Neural progenitor cell (in vitro differentiated cells): Measurements from ENCODE around the gene CD151. TPM values are rescaled to one million over a fixed set of nuclear protein-coding genes. Genes with fewer than 3 reads are reported as not detected.

Experiments used
- DNase-seq: peaks from one replicate; pipeline ENCODE4 v3.0.0-alpha.2; 2016; ENCODE audit warnings: low spot score
- H2AFZ ChIP-seq: fragments of 200-600 bp; sonication (generic); replicated peaks from 2 replicates; pipeline ENCODE4 v1.6.1; 2016; ENCODE audit warnings: antibody characterized with exemption
- H3F3A ChIP-seq: fragments of 200-600 bp; sonication (generic); 2 replicates; pipeline ENCODE4 v1.6.1; 2016; ENCODE audit warnings: antibody characterized with exemption, low read depth
- H3K27ac ChIP-seq: fragments of 200-600 bp; sonication (generic); 2 replicates; pipeline ENCODE4 v1.5.1; 2016; ENCODE audit warnings: mild to moderate bottlenecking
- H3K27me3 ChIP-seq: fragments of 200-600 bp; sonication (generic); 2 replicates; pipeline ENCODE4 v1.6.1; 2016; ENCODE audit warnings: mild to moderate bottlenecking, moderate library complexity
- H3K36me3 ChIP-seq: fragments of 200-600 bp; sonication (generic); 2 replicates; pipeline ENCODE4 v1.5.1; 2016
- H3K4me1 ChIP-seq: fragments of 200-600 bp; sonication (generic); 2 replicates; pipeline ENCODE4 v1.6.1; 2016; ENCODE audit warnings: mixed run types
- H3K4me2 ChIP-seq: fragments of 200-600 bp; sonication (generic); 2 replicates; pipeline ENCODE4 v1.6.1; 2016
- H3K4me3 ChIP-seq: fragments of 200-600 bp; sonication (generic); 2 replicates; pipeline ENCODE4 v1.5.1; 2016
- H3K79me2 ChIP-seq: fragments of 200-600 bp; sonication (generic); 2 replicates; pipeline ENCODE4 v1.6.1; 2016; ENCODE audit warnings: low read depth
- H3K9ac ChIP-seq: fragments of 200-600 bp; sonication (generic); 2 replicates; pipeline ENCODE4 v1.6.1; 2016
- H3K9me3 ChIP-seq: fragments of 200-600 bp; sonication (generic); 2 replicates; pipeline ENCODE4 v1.5.1; 2016; ENCODE audit warnings: low read depth
- H4K20me1 ChIP-seq: fragments of 200-600 bp; sonication (generic); 2 replicates; pipeline ENCODE4 v1.6.1; 2016; ENCODE audit warnings: low read depth
- H3K27ac Mint-ChIP-seq: 3 replicates; pipeline ENCODE4 v1.8.0; 2021; ENCODE audit warnings: mixed read lengths
- H3K27me3 Mint-ChIP-seq: 2 replicates; pipeline ENCODE4 v1.8.0; 2022; ENCODE audit warnings: low read depth, mild to moderate bottlenecking, inconsistent platforms, moderate library complexity, mixed read lengths; ENCODE audit not compliant: insufficient read depth
- H3K36me3 Mint-ChIP-seq: 3 replicates; pipeline ENCODE4 v1.8.0; 2021; ENCODE audit warnings: mixed read lengths
- H3K4me1 Mint-ChIP-seq: 3 replicates; pipeline ENCODE4 v1.8.0; 2021; ENCODE audit warnings: mixed read lengths
- H3K4me3 Mint-ChIP-seq: 3 replicates; pipeline ENCODE4 v1.8.0; 2021; ENCODE audit warnings: mild to moderate bottlenecking, moderate library complexity, mixed read lengths
- H3K9me3 Mint-ChIP-seq: 3 replicates; pipeline ENCODE4 v1.8.0; 2020; ENCODE audit warnings: mixed read lengths
- CTCF ChIP-seq: fragments of 200-600 bp; sonication (generic); IDR thresholded peaks from 2 replicates; pipeline ENCODE4 v1.5.1; 2017; ENCODE audit warnings: antibody characterized with exemption, mild to moderate bottlenecking
- EZH2 ChIP-seq: fragments of 200-600 bp; sonication (generic); IDR thresholded peaks from 2 replicates; pipeline ENCODE4 v1.6.1; 2017; ENCODE audit warnings: antibody characterized with exemption, mild to moderate bottlenecking, moderate library complexity
- EZH2phosphoT487 ChIP-seq: fragments of 200-600 bp; sonication (generic); IDR thresholded peaks from 2 replicates; pipeline ENCODE4 v1.6.1; 2017; ENCODE audit warnings: antibody characterized with exemption
- total RNA-seq: library from RNA; depleted of rRNA; stranded (reverse); fragments of >200 nt; gene quantifications from 2 replicates; pipeline ENCODE4 v1.2.3, GENCODE V29; 2015; ENCODE audit warnings: low replicate concordance

CD151 gene
- total RNA-seq, 1 donor from 2014 or later: 37.4 TPM

GRCh38 chr11:821512-822371 is 11.0 kb upstream of the CD151 start:
- H3K4me1 Mint-ChIP-seq: peaks cover 14% of the 10 kb centered on the region
- Histone ChIP-seq H4K20me1 (peaks cover 48% of the 10 kb centered on the region), H3F3A (peaks cover 19% of the 10 kb centered on the region), H2AFZ (no peak overlapping the region), H3K36me3 (no peaks in the 10 kb centered on the region), H3K4me1 (peaks cover 3% of the 10 kb centered on the region), H3K4me3 (no peak overlapping the region), H3K27ac (no peak overlapping the region), H3K79me2 (peaks cover 9% of the 10 kb centered on the region), H3K4me2 (no peak overlapping the region), H3K9me3 (no peaks in the 10 kb centered on the region), H3K9ac (no peak overlapping the region), H3K27me3 (peaks cover 18% of the 10 kb centered on the region)
- TF ChIP-seq CTCF (no peak), EZH2 (no peak), EZH2phosphoT487 (no peak)
- no peak overlapping the region for H3K27ac Mint-ChIP-seq
- peaks cover 4% of the 10 kb centered on the region for H3K36me3 Mint-ChIP-seq
- DNase-seq: no peak
- H3K4me3 Mint-ChIP-seq: peak overlapping the region; percentile 35
- H3K9me3 Mint-ChIP-seq: no peaks in the 10 kb centered on the region
- H3K27me3 Mint-ChIP-seq: peaks cover 18% of the 10 kb centered on the region

- Histone ChIP-seq H3K36me3 (no peaks in the 10 kb centered on the region), H3K79me2 (peaks cover 9% of the 10 kb centered on the region), H3K4me2 (no peak overlapping the region), H2AFZ (no peak overlapping the region), H3K9ac (no peak overlapping the region), H4K20me1 (peaks cover 62% of the 10 kb centered on the region), H3K4me3 (no peak overlapping the region), H3K9me3 (no peaks in the 10 kb centered on the region), H3F3A (peaks cover 31% of the 10 kb centered on the region), H3K27ac (no peak overlapping the region), H3K4me1 (peaks cover 18% of the 10 kb centered on the region), H3K27me3 (peaks cover 38% of the 10 kb centered on the region)
- H3K36me3 Mint-ChIP-seq: peaks cover 4% of the 10 kb centered on the region
- H3K4me1 Mint-ChIP-seq: peaks cover 24% of the 10 kb centered on the region
- no peak for TF ChIP-seq EZH2phosphoT487
- no peak for TF ChIP-seq EZH2
- no peak for TF ChIP-seq CTCF
- H3K9me3 Mint-ChIP-seq: no peaks in the 10 kb centered on the region
- no peak for DNase-seq
- H3K4me3 Mint-ChIP-seq: no peak overlapping the region
- no peak overlapping the region for H3K27ac Mint-ChIP-seq
- peaks cover 21% of the 10 kb centered on the region for H3K27me3 Mint-ChIP-seq
Observed at GRCh38 chr11:823441-824291, 9.1 kb upstream of the CD151 start.

- TF ChIP-seq CTCF: no peak
- TF ChIP-seq EZH2phosphoT487: no peak
- no peak for TF ChIP-seq EZH2
- Mint-ChIP-seq H3K36me3 (peaks cover 4% of the 10 kb centered on the region), H3K27me3 (peaks cover 25% of the 10 kb centered on the region), H3K4me1 (peaks cover 30% of the 10 kb centered on the region), H3K27ac (no peak overlapping the region), H3K9me3 (no peaks in the 10 kb centered on the region), H3K4me3 (no peak overlapping the region)
- no peak overlapping the region for H2AFZ ChIP-seq
- peaks cover 35% of the 10 kb centered on the region for H3F3A ChIP-seq
- H3K36me3 ChIP-seq: no peaks in the 10 kb centered on the region
- H3K27ac ChIP-seq: no peak overlapping the region
- H3K4me3 ChIP-seq: no peak overlapping the region
- H3K9ac ChIP-seq: no peak overlapping the region
- peaks cover 25% of the 10 kb centered on the region for H3K4me1 ChIP-seq
- H3K79me2 ChIP-seq: peaks cover 9% of the 10 kb centered on the region
- peaks cover 68% of the 10 kb centered on the region for H4K20me1 ChIP-seq
- H3K9me3 ChIP-seq: no peaks in the 10 kb centered on the region
- no peak for DNase-seq
- H3K27me3 ChIP-seq: peaks cover 45% of the 10 kb centered on the region
- H3K4me2 ChIP-seq: no peak overlapping the region
Observed at GRCh38 chr11:824292-824880, 8.4 kb upstream of the CD151 start.
